ACHN (cell line): ENCODE results near the gene MTX1.
A peak's percentile ranks its signal among the peaks of the same experiment; 100 is the strongest.
"Not testable (repeated sequence)": the region's sequence is repeated elsewhere in the genome, so short reads cannot be mapped to it uniquely, and the experiment has no call there.

Experiments used
- DNase-seq: peaks from one replicate; pipeline ENCODE4 v3.0.0-alpha.2; 2015
- in situ Hi-C: cut with HindIII; loops from 2 replicates; pipeline ENCODE4 v1.10.0; 2017; ENCODE audit warnings: low sequenced_read_pairs, low pct_ligation_motif_present, low pct_unique_long_range_greater_than_20kb

MTX1 gene, protein sequence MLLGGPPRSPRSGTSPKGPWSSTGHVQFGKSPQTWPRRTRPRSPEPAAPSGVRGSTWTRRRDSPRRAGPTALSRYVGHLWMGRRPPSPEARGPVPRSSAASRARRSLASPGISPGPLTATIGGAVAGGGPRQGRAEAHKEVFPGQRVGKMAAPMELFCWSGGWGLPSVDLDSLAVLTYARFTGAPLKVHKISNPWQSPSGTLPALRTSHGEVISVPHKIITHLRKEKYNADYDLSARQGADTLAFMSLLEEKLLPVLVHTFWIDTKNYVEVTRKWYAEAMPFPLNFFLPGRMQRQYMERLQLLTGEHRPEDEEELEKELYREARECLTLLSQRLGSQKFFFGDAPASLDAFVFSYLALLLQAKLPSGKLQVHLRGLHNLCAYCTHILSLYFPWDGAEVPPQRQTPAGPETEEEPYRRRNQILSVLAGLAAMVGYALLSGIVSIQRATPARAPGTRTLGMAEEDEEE

DNA sequence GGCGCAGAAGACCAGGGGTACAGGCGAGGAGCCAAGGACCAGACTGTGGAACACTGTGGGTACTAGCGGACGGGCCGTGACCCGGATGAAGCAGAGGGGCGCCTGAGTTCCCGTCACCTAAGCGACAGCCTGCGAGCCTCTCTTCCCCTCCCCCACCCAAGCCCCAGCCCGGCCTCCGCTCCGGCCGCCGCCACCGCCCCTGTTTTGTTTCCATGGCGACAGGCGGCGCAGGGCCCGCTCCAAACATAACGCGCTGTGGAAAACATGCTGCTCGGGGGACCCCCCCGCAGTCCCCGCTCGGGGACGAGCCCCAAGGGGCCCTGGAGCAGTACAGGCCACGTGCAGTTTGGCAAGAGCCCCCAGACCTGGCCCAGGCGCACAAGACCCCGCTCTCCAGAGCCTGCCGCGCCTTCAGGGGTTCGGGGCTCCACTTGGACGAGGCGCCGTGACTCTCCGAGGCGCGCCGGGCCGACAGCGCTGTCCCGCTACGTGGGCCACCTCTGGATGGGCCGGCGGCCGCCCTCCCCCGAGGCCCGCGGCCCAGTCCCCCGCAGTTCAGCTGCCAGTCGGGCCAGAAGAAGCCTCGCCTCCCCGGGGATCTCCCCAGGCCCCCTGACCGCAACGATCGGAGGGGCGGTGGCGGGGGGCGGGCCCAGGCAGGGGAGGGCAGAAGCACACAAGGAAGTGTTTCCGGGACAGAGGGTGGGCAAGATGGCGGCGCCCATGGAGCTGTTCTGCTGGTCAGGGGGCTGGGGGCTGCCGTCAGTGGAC, at the start of gene MTX1:
Gene MTX1, plus strand, starts transcription at position 155 of the 771 bp plus-strand sequence. Its CDS starts 110 bp downstream, at position 265.
- in situ Hi-C loops, result no loop called here
- DNase-seq, result peak; percentile 86

GRCh38 chr1:155158991-155159390, 49.5 kb upstream of the MTX1 start:
- in situ Hi-C loops, result no loop called here
- no peak for DNase-seq

DNA sequence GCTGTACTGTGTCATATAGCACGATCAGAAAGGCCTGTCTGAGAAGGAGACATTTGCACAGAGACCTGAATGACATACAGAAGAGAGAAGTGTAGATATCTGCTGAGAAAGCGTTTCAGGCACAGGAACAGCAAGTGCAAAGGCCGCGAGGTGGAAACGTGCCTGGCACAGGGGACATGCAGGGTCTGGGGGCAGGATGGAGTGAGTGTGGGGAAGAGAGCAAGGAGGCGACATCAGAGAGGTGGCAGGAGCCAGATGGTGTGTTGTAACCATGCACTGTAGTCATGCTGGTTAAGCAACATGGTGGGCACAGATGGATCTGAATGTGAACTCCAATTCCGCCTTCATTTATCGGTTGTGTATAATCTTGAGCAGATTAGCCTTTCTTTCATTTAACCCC, 48.4 kb upstream of the MTX1 start:
- DNase-seq, result no peak
- in situ Hi-C loops, result no loop called here

- in situ Hi-C loops, result not testable (repeated sequence)
Observed at GRCh38 chr1:155162631-155163030, 45.9 kb upstream of the MTX1 start.

GRCh38 chr1:155163785-155164184, 44.7 kb upstream of the MTX1 start:
- in situ Hi-C loops, DNase-seq: not testable (repeated sequence)

More at GRCh38 chr1:155162631-155163030, 45.9 kb upstream of the MTX1 start:
- DNase-seq, result not testable (repeated sequence)

DNA sequence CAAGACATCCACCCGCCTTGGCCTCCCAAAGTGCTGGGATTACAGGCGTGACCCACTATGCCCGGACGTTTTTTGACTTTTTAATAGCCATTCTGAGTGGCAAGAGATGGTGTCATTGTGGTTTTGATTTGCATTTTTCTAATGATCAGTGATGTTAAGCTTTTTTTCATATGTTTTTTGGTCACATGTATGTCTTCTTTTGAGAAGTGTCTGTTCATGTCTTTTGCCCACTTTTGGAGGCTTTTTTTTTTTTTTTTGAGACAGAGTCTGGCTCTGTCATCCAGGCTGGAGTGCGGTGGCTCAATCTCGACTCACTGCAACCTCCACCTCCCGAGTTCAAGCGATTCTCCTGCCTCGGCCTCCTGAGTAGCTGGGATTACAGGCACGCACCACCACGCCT, 43.9 kb upstream of the MTX1 start:
- DNase-seq, in situ Hi-C loops: not testable (repeated sequence)

- in situ Hi-C loops, result no loop called here
Observed at GRCh38 chr1:155166051-155166470, 42.4 kb upstream of the MTX1 start.

GRCh38 chr1:155166471-155167165, 41.9 kb upstream of the MTX1 start:
- in situ Hi-C loops, result no loop called here
- DNase-seq, result no peak

More at GRCh38 chr1:155166051-155166470, 42.4 kb upstream of the MTX1 start:
- DNase-seq, result no peak

DNA sequence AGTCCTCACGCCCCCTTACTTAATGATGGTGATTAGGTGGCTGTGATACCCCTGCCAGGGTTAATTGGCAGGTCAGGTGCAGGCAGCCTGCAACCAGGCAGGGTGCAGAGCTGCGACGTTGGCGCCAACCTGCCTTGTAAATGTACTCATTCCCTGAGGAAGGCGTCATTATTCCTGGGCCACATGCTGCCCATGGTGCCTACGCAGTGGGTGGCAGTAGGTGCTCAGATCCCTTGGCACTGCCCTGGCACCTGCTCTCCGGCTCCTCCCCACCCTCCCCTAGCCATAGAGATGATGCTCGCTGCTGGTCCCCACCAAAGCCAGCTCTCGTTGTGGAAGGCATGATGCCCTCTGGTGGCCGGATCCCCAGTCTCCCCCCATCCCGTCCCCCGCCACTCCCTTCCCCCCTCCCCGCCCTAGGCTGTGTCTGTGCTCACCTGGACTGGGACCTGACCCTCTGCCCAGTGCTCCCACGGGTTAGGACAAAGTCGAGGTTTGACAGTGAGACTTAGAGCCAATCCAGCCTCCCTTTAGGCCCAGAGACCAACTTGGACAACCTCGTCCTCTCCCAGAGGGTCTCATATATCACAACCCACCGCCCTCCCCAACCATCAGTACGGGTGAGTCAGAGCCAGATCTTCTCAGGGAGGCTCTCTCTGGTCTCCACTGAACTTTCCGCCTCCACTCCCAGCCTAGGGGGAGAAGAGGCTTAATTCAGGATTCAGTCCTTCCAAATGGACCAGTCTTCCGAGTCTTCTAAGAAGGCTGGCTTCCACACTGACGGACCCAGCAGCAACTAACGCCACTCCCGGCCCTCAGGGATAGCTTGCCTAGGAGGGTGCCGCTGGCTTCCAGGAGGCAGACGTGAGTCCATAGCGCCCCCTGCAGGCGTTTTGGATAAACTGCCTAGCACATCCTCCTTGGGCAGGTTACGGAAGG, 41.1 kb upstream of the MTX1 start:
- in situ Hi-C loops, result no loop called here
- DNase-seq, result peak; percentile 89

DNA sequence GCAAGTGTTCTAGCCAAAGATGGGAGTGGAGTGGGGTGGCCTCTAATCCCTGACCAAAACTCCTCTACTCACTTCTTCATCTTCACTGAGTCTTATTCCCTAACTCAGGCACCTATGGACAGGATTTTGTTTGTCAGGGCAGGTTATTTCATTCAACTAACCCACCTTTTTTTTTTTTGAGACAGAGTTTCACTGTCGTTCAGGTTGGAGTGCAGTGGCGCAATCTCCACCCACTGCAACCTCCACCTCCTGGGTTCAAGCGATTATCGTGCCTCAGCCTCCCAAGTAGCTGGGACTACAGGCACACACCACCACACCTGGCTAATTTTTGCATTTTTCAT, 40.4 kb upstream of the MTX1 start:
- DNase-seq, in situ Hi-C loops: not testable (repeated sequence)

DNA sequence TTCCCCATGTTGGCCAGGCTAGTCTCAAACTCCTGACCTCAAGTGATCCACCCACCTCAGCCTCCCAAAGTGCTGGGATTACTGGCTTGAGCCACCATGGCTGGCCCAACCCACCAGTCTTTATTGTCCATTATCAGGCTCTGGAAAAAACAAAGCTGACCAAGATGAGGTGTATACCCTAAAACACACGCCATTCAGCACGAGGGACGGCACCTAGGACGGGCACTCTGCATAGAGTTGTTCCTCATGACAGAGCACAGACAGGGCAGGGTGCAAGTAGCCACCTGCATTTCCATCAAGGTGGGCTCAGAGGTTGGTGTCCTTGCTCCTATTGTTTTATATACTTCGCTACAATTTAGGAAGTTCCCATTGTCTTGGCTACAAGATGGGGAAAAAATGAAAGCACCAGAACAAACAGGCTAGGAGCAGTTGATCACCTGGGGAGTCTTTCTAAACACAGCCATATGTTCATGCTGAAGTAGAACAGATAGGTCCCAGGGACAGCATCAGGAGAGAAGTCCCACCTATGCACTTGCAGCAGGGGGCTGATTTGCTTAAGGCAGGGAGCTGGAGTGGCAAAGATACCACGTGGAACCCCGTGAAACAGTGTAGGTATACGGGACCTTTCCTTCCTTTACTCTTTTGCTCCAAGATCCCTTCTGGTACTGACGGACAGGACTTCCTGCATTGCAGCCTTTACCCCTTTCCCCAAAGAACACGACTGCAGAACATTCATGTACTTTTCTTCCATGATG, 39.9 kb upstream of the MTX1 start:
- no peak for DNase-seq
- in situ Hi-C loops, result no loop called here

DNA sequence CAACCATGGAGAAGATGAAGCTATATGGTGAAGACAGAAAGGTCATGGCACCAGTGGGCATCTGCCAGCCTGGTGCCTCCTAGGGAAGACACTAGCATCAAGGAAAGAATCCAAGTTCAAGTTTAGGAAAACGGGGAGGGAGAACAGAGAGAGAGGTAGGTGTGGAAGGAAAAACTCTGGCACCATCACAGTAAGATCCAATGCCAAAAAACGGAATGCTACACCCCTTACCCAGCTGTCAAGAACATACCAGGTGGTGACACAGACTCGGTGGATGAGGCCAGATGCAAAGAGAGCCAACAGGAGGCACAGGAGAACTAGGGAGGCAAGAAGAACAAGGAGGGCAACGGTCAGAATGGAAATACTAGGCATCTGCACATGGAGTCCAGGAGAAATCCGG, 39.0 kb upstream of the MTX1 start:
- in situ Hi-C loops, result no loop called here

DNA sequence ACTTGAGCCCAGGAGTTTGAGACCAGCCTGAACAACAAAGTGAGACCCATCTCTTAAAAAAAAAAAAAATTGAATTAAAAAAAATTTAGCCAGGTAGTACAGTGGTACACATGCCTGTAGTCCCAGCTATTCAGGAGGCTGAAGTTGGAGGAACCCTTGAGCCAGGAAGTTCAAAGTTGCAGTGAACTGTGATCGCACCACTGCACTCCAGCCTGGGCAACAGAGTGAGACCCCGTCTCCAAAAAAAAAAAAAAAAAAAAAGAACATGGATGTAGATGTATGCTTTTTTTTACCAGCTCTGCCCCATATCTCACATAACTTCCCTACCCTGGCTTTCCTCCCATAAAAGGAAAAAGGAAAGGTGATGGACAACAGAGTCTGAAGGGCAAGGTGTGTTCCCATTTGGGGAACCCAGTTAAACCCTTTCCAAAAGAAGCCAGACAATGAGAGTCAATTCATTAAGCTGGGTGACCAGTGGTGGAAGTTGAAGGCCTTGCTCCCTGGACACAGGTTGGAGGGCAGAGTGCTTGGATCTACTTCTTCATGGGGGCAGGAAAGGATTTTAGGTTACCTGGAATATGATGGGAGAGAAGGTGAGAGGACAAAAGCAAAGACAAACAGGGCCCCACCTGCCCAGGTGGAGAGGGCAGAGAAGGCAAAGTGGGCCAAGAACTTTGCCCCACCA, 38.3 kb upstream of the MTX1 start:
- in situ Hi-C loops, result no loop called here
- DNase-seq, result no peak

More for the DNA sequence above, 39.0 kb upstream of the MTX1 start:
- no peak for DNase-seq

GRCh38 chr1:155170806-155171205, 37.7 kb upstream of the MTX1 start:
- no peak for DNase-seq
- in situ Hi-C loops, result no loop called here

DNA sequence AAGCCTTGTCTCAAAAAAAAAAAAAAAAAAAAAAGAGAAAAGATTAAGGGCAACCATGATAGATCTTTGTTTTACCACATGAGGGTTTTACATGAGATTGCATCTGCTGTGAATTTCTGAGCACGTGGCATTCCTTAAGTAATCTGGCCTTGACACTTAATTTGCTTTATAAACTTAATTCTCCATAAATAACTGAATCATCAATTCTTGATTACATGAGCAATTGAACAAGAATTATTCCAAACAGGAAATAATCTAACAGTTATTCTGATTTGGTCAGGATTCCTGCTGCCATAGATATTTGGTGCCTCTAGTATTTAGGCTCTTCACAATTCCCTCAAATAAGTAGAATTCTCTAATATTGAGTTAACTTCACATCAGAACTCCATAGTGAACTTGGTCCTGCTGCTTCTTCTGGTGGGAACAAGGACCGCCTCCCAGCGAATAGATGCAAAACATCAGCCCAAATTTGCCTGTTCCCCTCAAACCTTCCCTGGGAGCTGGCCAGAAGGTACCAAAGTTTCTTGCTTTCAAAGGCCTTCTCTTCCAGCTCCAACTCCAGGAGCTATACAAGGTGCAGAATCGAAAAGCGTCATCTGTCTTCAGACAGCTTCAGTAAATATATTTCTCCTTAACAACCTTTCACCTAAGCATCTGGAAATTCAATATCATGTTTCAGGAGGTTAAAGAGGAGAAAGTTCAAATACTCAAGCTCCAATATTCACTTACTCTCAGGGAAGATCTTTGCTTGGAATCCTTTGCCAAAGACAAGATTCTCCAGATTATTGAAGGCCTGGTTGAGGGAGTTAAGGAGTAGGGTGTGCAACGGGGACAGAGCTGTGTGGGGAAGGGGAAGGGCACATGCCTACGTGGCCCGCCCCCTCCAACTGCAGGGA, 36.4 kb upstream of the MTX1 start:
- no peak for DNase-seq
- in situ Hi-C loops, result no loop called here
